ENCODE data around the gene ANGPTL8. TPM values are rescaled to one million over a fixed set of nuclear protein-coding genes. Genes with fewer than 3 reads are reported as not detected.

ANGPTL8 gene
- total and polyA plus RNA-seq, 2 of the 13 experiments (the other 11 are each of a cell fraction or from before 2014, with no cell fraction given): 27.3 to 243 TPM

DNA sequence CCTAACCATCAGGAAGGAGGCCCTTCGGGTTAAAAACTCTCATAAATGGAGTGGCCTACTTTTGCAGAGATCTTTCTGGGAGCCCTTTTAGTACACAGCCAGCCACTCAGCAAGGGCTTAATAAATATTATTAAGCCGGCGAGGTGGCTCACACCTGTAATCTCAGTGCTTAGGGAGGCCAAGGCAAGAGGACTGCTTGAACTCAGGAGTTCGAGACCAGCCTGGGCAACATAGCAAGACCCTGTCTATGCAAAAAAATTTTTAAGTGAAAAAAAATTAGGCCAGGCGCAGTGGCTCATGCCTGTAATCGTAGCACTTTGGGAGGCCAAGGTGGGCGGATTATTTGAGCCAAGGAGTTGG, 41.3 kb upstream of the ANGPTL8 start:
- no peaks in the 10 kb centered on the region for H4K20me1 ChIP-seq (ENCODE audit: insufficient read depth, low read length)
- peaks cover 2 to 14% of the 10 kb centered on the region in 2 experiments; a peak in 1 of 5 replicates for H3K36me3 ChIP-seq (replicated peaks in 1 of 2; ENCODE audit: control insufficient read depth in 1 of 2, insufficient read depth in 2 of 2, low read length in 2 of 2)
- in situ Hi-C loops (cut with HindIII; ENCODE audit: extremely low pct_ligation_motif_present, low pct_unique_long_range_greater_than_20kb) (loop anchor here (5.0 kb wide), 1 partner anchor 41 kb away; the partner anchor contains the start of gene SPC24), intact Hi-C loops (cut with micrococcal nuclease; ENCODE audit: unreplicated experiment) (no loop called here)
- H3K27ac ChIP-seq (ENCODE audit: extremely low read length, insufficient read depth, low read length): peak overlapping the region; percentile 49
- ATAC-seq (no peak), FAIRE-seq (no peak), DNase-seq (ENCODE audit: low spot score) (no peak)
- H3K4me3 ChIP-seq (replicated peaks in 1 of 3; ENCODE audit: insufficient read depth in 1 of 3, low read depth in 2 of 3, low read length in 3 of 3): peak overlapping the region; percentile 72 to 89 (median 83); a peak in 4 of 6 replicates
- ChIA-PET POLR2A (interaction anchor here (0.9 to 1.7 kb wide), 5 partner anchors 38 to 69 kb away, joined by 3 to 21 read pairs (median 5); no protein-coding TSS in a partner anchor), CTCF (ENCODE audit: low intra/inter-chr PET ratio, low total read pairs) (no interaction called here)
- H3K9me3 ChIP-seq (ENCODE audit: low read length): no peaks in the 10 kb centered on the region
- 87% methylated on average over 7 of the region's 7 CpGs for WGBS (ENCODE audit: low lambda C conversion rate)
- H2AFZ ChIP-seq (ENCODE audit: low read length): no peak overlapping the region
- peak overlapping the region; percentile 96 for H3K4me2 ChIP-seq (ENCODE audit: low read depth, low read length)
- H3K9ac ChIP-seq (ENCODE audit: insufficient read depth, low read depth, low read length): peak overlapping the region; percentile 51
- TF ChIP-seq ZNF121 (CRISPR knock-in tag; IDR thresholded peaks at IDR 0.05) (peak; percentile 6; the same call in 1 of the 2 replicates), PRMT3 (CRISPR knock-in tag; IDR thresholded peaks at IDR 0.05; ENCODE audit: borderline replicate concordance, low read depth) (0 out of 2 replicates have a peak, but pooled peaks have one; percentile 53), CCDC6 (CRISPR knock-in tag; IDR thresholded peaks at IDR 0.05) (peak; percentile 21; the same call in 1 of the 2 replicates), RBM22 (optimal IDR thresholded peaks at IDR 0.05; ENCODE audit: low read length) (no peak), DMAP1 (CRISPR knock-in tag; IDR thresholded peaks at IDR 0.05) (0 out of 2 replicates have a peak, but pooled peaks have one; percentile 6)
- H3K79me2 ChIP-seq (ENCODE audit: insufficient read depth, low read length): no peaks in the 10 kb centered on the region
- no TSS peak for BruUV-seq (replicated peaks)
- H3K27me3 ChIP-seq (ENCODE audit: control insufficient read depth in 1 of 2, insufficient read depth in 2 of 2, low read length in 2 of 2): no peaks in the 10 kb centered on the region; a peak in 1 of 5 replicates
- H3K4me1 ChIP-seq (ENCODE audit: insufficient read depth, low read length): peaks cover 18% of the 10 kb centered on the region

- intact Hi-C loops (cut with micrococcal nuclease; ENCODE audit: unreplicated experiment): no loop called here
- FAIRE-seq: peak; percentile 26
- no peak for TF ChIP-seq MAF1 (CRISPR knock-in tag; IDR thresholded peaks at IDR 0.05; ENCODE audit: borderline replicate concordance)
- no peak for TF ChIP-seq SRSF4 (IDR thresholded peaks at IDR 0.05; ENCODE audit: low read depth, low read length, poor library complexity, severe bottlenecking)
- TF ChIP-seq ZNF230 (CRISPR knock-in tag; IDR thresholded peaks at IDR 0.05): no peak
- TF ChIP-seq, protein P1, sequence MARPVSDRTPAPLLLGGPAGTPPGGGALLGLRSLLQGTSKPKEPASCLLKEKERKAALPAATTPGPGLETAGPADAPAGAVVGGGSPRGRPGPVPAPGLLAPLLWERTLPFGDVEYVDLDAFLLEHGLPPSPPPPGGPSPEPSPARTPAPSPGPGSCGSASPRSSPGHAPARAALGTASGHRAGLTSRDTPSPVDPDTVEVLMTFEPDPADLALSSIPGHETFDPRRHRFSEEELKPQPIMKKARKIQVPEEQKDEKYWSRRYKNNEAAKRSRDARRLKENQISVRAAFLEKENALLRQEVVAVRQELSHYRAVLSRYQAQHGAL (CRISPR knock-in tag; IDR thresholded peaks at IDR 0.05; ENCODE audit: not compliant biosample characterization): no peak
- TF ChIP-seq PTBP1 (IDR thresholded peaks at IDR 0.05; ENCODE audit: low read depth, low read length, poor library complexity, severe bottlenecking): no peak
- no peak for TF ChIP-seq ZFX (CRISPR knock-in tag; IDR thresholded peaks at IDR 0.05; ENCODE audit: low read depth)
- TF ChIP-seq, protein P2, sequence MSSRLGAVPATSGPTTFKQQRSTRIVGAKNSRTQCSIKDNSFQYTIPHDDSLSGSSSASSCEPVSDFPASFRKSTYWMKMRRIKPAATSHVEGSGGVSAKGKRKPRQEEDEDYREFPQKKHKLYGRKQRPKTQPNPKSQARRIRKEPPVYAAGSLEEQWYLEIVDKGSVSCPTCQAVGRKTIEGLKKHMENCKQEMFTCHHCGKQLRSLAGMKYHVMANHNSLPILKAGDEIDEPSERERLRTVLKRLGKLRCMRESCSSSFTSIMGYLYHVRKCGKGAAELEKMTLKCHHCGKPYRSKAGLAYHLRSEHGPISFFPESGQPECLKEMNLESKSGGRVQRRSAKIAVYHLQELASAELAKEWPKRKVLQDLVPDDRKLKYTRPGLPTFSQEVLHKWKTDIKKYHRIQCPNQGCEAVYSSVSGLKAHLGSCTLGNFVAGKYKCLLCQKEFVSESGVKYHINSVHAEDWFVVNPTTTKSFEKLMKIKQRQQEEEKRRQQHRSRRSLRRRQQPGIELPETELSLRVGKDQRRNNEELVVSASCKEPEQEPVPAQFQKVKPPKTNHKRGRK (CRISPR knock-in tag; IDR thresholded peaks at IDR 0.05): no peak
- no peak for TF ChIP-seq NR2F2 (IDR thresholded peaks at IDR 0.05; ENCODE audit: borderline replicate concordance, low read depth)
- no peak for TF ChIP-seq ZNF224 (CRISPR knock-in tag; IDR thresholded peaks at IDR 0.05)
- no peak for TF ChIP-seq ZNF317 (CRISPR knock-in tag; IDR thresholded peaks at IDR 0.05)
- no peak for TF ChIP-seq CBFB (CRISPR knock-in tag; IDR thresholded peaks at IDR 0.05)
Measured at GRCh38 chr19:11198769-11199424, 40.5 kb upstream of the ANGPTL8 start.

More at GRCh38 chr19:11198769-11199424, 40.5 kb upstream of the ANGPTL8 start:
- BruUV-seq (replicated peaks): no TSS peak
- in situ Hi-C loops (cut with HindIII; ENCODE audit: extremely low pct_ligation_motif_present, low pct_unique_long_range_greater_than_20kb): loop anchor here (5.0 kb wide), 1 partner anchor 42 kb away; the partner anchor contains the start of gene SPC24
- Histone ChIP-seq H2AFZ (ENCODE audit: low read length) (no peak overlapping the region), H3K9me3 (ENCODE audit: low read length) (no peaks in the 10 kb centered on the region), H3K9ac (ENCODE audit: insufficient read depth, low read depth, low read length) (no peak overlapping the region), H3K79me2 (ENCODE audit: insufficient read depth, low read length) (no peaks in the 10 kb centered on the region), H3K4me2 (ENCODE audit: low read depth, low read length) (no peak overlapping the region), H3K4me3 (replicated peaks in 1 of 3; ENCODE audit: insufficient read depth in 1 of 3, low read depth in 2 of 3, low read length in 3 of 3) (no peak overlapping the region), H3K4me1 (ENCODE audit: insufficient read depth, low read length) (peaks cover 18% of the 10 kb centered on the region), H3K27ac (ENCODE audit: extremely low read length, insufficient read depth, low read length) (no peak overlapping the region), H4K20me1 (ENCODE audit: insufficient read depth, low read length) (no peaks in the 10 kb centered on the region), H3K36me3 (replicated peaks in 1 of 2; ENCODE audit: control insufficient read depth in 1 of 2, insufficient read depth in 2 of 2, low read length in 2 of 2) (peaks cover 2 to 10% of the 10 kb centered on the region in 2 experiments; a peak in 1 of 5 replicates), H3K27me3 (ENCODE audit: control insufficient read depth in 1 of 2, insufficient read depth in 2 of 2, low read length in 2 of 2) (no peaks in the 10 kb centered on the region; a peak in 1 of 5 replicates)
- no peak for DNase-seq (ENCODE audit: low spot score)
- no peak for ATAC-seq
- 79% methylated on average over 7 of the region's 7 CpGs for WGBS (ENCODE audit: low lambda C conversion rate)
- CTCF ChIA-PET (ENCODE audit: low intra/inter-chr PET ratio, low total read pairs): no interaction called here
- POLR2A ChIA-PET: interaction anchor here (1.7 kb wide), 1 partner anchor 56 kb away, joined by 21 read pairs; no protein-coding TSS in a partner anchor

Measured in HepG2 (cell line).